Right lobe of liver (tissue), 6 donors: ENCODE results near the gene ACTN1. TPM values are rescaled to one million over a fixed set of nuclear protein-coding genes. Genes with fewer than 3 reads are reported as not detected.

ENCODE experiments used
- ATAC-seq, 4 donors: fragments of 200-7000 bp; cut with Tn5 transposase; one replicate each; pipeline ENCODE4 v1.9.1; 2020; ENCODE audit warnings: mild to moderate bottlenecking in 4 of 4, moderate library complexity in 4 of 4
- DNase-seq, 3 donors: peaks; one replicate each; pipeline ENCODE4 v3.0.0-alpha.2; 2020
- H3K27ac ChIP-seq, 3 donors: fragments of 200-600 bp; one replicate each; pipeline ENCODE4 v1.8.0; 2022
- H3K27me3 ChIP-seq, 2 donors: fragments of 200-600 bp; one replicate each; pipeline ENCODE4 v1.8.0; 2022
- H3K36me3 ChIP-seq, 4 donors: fragments of 200-600 bp; sonication (generic) in 1 of 4; one replicate each; pipeline versions ENCODE4 v1.5.1 to v1.8.0; 2017 to 2022; ENCODE audit warnings: control low read depth in 1 of 4
- H3K4me1 ChIP-seq, 4 donors: fragments of 200-600 bp; sonication (generic) in 1 of 4; one replicate each; pipeline versions ENCODE4 v1.5.1 to v1.8.0; 2017 to 2022; ENCODE audit warnings: control low read depth in 1 of 4
- H3K4me3 ChIP-seq, 3 donors: fragments of 200-600 bp; one replicate each; pipeline ENCODE4 v1.8.0; 2022
- H3K9me3 ChIP-seq, 4 donors: fragments of 200-600 bp; sonication (generic) in 1 of 4; one replicate each; pipeline versions ENCODE4 v1.5.1 to v1.8.0; 2017 to 2022; ENCODE audit warnings: control low read depth in 1 of 4
- CTCF ChIP-seq, 4 donors: fragments of 200-600 bp in 3 of 4; fragments of 450-650 bp in 1 of 4; IDR thresholded peaks; one replicate each; pipeline versions ENCODE4 v1.5.1 to v1.8.0; 2016 to 2022; ENCODE audit warnings: antibody characterized with exemption in 4 of 4, mild to moderate bottlenecking in 2 of 4
- POLR2A ChIP-seq: fragments of 450-650 bp; IDR thresholded peaks from one replicate; pipeline ENCODE4 v1.6.1; 2017; ENCODE audit warnings: antibody characterized with exemption, mild to moderate bottlenecking
- WGBS: methylation state at CpG from one replicate; pipeline ENCODE4 v1.1.6; 2018; ENCODE audit warnings: low coverage, low lambda C conversion rate; ENCODE audit not compliant: insufficient coverage; ENCODE audit errors: missing lambda C conversion rate; 5-methylcytosine and 5-hydroxymethylcytosine counted together
- intact Hi-C, 2 donors: fragments of 100-400 bp; cut with DNase I; formaldehyde crosslinking; loops; one replicate each; pipeline versions ENCODE4 v1.11.2 to v1.14.1; 2022
- total RNA-seq, 6 experiments: library from RNA; depleted of rRNA in 2 of 6; stranded (reverse); fragments of >200 nt in 2 of 6; fragmentation: NEBNext Ultra II Directional in 3 of 6; extraction: Animal tissue kit (Norgen Biotek cat#: 25700) in 3 of 6; gene quantifications; one replicate each; pipeline versions ENCODE4 v1.1.0 to v1.2.4, GENCODE V29; 2016 to 2023
- donor health status: DM: no; HTN: yes; CAD: no.
- donor health status: DM: no; HTN: no; CAD: no.
- donor health status: DM: no; HTN: no; CAD: no.
- donor health status: DM: no; HTN: yes; CAD: no.
- donor health status: DM: no; HTN: yes; CAD: no.

Gene ACTN1
- total RNA-seq, 6 experiments from 2014 or later: 53.1 to 145 (median 100) TPM

- H3K4me1 ChIP-seq: peaks cover 0 to 65% (median 13%) of the 10 kb centered on the region in 4 donors
- H3K36me3 ChIP-seq: peaks cover 0 to 4% (median 0%) of the 10 kb centered on the region in 4 donors
- no peaks in the 10 kb centered on the region for H3K27me3 ChIP-seq
- intact Hi-C loops: no loop called here
- ATAC-seq: no peak
- WGBS: 56% methylated on average over 10 of the region's 14 CpGs
- H3K4me3 ChIP-seq: no peak overlapping the region
- H3K27ac ChIP-seq: peak overlapping the region in 1 of 3 donors; percentile 29
- no peaks in the 10 kb centered on the region for H3K9me3 ChIP-seq
- no peak for DNase-seq
- TF ChIP-seq POLR2A: no peak
- TF ChIP-seq CTCF (IDR thresholded peaks at IDR 0.05): no peak
These were observed 6.4 kb downstream of the ACTN1 start for GRCh38 chr14:68972507-68973218.

DNA sequence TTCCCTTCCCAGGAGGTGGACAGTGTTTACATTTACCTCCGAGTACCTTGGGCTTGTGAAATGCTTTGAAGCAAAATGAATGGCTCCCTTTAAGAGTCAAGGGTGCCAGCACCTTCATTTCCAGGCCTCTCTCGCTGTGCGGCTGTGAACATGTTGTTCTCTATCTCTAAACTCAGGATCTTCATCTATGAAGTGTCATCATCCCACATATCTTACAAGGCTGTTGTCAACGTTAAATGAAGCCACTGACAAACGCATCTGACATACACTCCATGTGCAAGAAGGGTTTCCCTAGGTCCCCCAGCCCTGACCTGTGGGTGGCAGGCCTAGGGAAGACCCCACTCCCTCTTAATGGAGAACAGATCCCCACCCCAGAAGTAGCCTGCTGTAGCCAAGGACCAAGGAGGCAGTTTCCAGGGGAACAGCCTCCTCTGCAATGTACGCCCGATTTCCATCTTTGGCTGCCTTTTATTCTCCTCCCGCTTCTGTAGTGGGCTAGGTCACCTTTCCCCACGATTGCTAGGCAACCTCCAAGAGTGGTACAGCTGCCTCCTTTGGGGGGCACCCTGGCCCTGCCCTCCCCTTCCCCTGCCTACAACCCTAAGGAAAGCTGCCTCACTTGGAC, 7.6 kb downstream of the ACTN1 start:
- H3K4me1 ChIP-seq: peaks cover 0 to 68% (median 11%) of the 10 kb centered on the region in 4 donors
- WGBS: 82% methylated on average over 8 of the region's 9 CpGs
- TF ChIP-seq POLR2A: no peak
- DNase-seq: no peak
- H3K9me3 ChIP-seq: no peaks in the 10 kb centered on the region
- intact Hi-C loops: no loop called here
- peak overlapping the region in 1 of 3 donors; percentile 29 for H3K27ac ChIP-seq
- ATAC-seq: no peak
- H3K36me3 ChIP-seq: peaks cover 0 to 4% (median 0%) of the 10 kb centered on the region in 4 donors
- H3K4me3 ChIP-seq: no peak overlapping the region
- no peaks in the 10 kb centered on the region for H3K27me3 ChIP-seq

DNA sequence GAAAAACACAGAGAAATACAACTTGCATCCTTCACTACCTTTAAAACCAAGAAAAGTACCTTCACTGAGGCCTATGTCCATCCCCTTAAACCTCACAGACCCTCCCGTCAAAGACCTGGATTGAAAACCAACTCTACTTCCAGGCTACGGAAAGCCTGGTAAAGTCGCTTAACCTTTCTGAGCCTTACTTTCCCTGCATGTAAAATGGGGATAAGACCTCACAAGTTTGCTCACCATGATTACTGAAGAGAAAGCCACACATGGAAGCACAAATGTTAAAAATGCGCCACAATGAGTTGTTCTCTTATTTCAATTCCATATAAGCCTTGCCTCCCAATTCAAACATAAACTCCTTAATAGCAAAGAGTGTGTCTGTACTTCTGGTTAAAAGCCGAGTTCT, 8.4 kb downstream of the ACTN1 start:
- Histone ChIP-seq H3K27me3 (no peaks in the 10 kb centered on the region), H3K4me1 (peaks cover 0 to 62% (median 11%) of the 10 kb centered on the region in 4 donors), H3K27ac (peak overlapping the region in 2 of 3 donors; percentile 8 to 24), H3K36me3 (peaks cover 0 to 4% (median 0%) of the 10 kb centered on the region in 4 donors), H3K9me3 (no peaks in the 10 kb centered on the region), H3K4me3 (no peak overlapping the region)
- WGBS: 53% methylated on average over 3 of the region's 5 CpGs
- TF ChIP-seq CTCF (IDR thresholded peaks at IDR 0.05) (no peak), POLR2A (no peak)
- intact Hi-C loops: no loop called here
- ATAC-seq (no peak), DNase-seq (no peak)

GRCh38 chr14:68970038-68970612, 9.0 kb downstream of the ACTN1 start:
- Histone ChIP-seq H3K4me3 (no peak overlapping the region), H3K27ac (peak overlapping the region in 2 of 3 donors; percentile 8 to 24), H3K36me3 (peaks cover 0 to 4% (median 0%) of the 10 kb centered on the region in 4 donors), H3K27me3 (no peaks in the 10 kb centered on the region), H3K9me3 (no peaks in the 10 kb centered on the region), H3K4me1 (peaks cover 0 to 62% (median 11%) of the 10 kb centered on the region in 4 donors)
- ATAC-seq (no peak), DNase-seq (no peak)
- WGBS: 28% methylated on average over 6 of the region's 8 CpGs
- no peak for TF ChIP-seq CTCF (IDR thresholded peaks at IDR 0.05)
- TF ChIP-seq POLR2A: no peak
- intact Hi-C loops: no loop called here
